ENCODE measurements around the gene POMGNT2.
A peak's percentile ranks its signal among the peaks of the same experiment; 100 is the strongest.

The POMGNT2 gene

DNA sequence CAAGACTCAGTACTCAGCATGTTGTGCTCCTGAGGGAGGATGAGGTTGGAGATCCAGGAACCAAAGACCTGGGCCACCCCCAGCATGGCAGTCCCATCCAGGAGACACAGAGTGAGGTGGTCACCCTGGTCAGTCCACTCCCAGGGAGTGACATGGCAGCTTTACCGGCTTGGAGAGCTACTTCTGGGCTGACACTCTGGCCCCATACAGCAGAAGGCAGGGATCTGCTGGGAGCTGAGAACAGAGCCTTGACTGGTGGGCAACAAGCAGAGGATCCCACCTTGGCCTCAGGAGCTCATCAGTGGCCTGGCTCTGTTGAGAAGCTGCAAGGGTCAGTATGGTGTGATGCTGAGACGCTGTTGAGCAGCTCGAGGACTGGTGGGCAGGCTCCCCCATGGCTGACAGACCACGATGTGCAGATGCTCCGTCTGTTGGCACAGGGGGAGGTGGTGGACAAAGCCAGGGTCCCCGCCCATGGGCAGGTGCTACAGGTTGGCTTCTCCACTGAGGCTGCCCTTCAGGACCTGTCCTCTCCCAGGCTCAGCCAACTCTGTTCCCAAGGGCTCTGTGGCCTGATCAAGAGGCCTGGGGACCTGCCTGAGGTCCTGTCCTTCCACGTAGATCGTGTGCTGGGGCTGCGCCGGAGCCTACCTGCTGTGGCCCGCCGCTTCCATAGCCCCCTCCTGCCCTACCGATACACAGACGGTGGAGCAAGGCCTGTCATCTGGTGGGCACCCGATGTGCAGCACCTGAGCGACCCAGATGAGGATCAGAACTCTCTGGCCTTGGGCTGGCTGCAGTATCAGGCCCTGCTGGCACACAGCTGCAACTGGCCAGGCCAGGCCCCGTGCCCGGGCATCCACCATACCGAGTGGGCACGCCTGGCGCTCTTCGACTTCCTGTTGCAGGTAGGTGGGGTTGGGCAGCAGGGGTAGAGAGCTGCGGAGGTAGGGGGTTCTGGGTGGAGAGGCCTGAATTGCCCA is 72.9 kb downstream of the POMGNT2 start:
- intact Hi-C loops (cut with DNase I): no loop called here
- no peak for DNase-seq

DNA sequence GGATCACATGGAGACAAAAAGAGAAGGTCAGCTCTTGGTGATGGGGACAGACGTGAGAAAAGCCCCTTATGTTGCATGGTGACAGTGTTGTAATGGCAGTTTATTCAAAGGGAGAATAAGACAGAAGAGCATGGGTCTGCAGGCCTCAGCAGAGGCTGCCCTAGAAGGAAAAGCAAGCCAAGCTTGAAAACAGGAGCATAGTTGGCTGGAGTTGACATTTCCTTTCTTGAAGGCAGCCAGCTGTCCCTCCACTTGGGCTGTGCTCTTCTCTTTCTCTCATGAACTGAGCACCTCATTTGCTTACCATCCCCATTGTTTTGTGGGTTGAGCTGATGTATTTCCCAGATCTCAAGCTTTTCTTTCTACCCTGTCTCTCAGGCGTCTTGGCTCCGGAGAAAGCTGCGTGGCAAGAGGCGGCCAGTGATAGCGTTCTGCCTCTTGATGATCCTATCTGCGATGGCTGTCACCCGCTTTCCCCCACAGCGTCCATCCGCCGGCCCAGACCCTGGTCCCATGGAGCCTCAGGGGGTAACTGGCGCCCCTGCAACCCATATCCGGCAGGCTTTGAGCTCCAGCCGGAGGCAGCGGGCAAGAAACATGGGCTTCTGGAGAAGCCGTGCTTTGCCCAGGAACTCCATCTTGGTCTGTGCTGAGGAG is 73.9 kb downstream of the POMGNT2 start:
- no peak for DNase-seq
- intact Hi-C loops (cut with DNase I): no loop called here

DNA sequence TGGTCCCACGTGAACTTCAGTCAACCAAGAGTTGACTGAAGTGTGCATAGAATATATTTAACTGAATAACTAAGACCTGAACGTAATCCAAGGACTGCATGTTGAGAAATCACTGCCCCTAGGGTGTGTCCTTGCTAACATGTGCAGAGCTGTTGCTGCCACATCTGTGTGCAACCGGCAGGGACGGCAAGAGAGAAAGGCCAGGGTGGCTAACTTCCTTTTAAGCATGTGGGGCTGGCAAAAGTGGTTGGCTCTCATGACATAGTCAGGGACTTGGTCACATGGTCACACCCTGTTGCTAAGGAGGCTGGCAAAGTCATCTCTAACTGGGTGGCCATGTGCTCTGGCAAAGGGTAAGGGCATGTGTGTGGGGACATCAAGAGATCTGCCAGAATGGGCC is 74.4 kb downstream of the POMGNT2 start:
- DNase-seq: peak in 2 of 42 donors; percentile 8 to 9
- intact Hi-C loops (cut with DNase I): no loop called here

DNA sequence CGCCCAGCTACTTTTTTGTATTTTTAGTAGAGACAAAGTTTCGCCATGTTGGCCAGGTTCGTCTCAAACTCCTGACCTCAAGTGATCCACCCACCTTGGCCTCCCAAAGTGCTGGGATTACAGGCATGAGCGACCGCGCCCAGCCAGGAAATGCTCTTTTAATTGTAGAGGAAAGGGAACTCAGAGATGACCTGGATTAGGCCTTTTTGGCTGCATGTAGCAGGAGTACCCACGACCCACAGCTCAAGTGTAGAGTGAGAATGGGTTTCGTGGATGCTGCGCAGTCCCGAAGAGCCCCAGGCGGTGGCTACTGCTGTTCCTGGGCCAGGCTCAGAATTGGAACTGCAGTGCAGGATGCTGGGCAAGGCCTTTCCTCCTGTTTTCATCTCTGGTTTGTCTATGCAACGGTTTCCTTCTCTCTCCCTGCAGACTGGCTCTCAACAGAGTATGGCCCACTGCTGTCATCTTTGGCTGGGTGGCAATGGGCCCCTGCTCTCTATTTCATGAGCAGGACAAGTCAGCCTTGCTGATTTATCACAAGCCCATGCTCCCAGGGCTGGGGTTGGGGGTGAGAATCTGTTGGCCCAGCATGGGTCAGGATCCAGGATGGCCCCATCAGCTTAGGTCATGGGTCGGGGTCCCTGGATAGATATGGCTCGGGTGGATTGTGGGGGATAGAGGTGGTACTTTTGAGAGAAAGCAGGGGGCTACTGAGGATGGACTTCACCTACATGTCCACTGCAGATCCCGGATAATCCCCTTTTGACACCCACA is 75.5 kb downstream of the POMGNT2 start:
- intact Hi-C loops (cut with DNase I): no loop called here

More for the DNA sequence above, 75.5 kb downstream of the POMGNT2 start:
- no peak for DNase-seq
